NCI-H748 (cell line): ENCODE measurements around the gene SMG6.

Source experiments
- DNase-seq: peaks from one replicate; lab custom pipeline; 2025; ENCODE audit not compliant: unreplicated experiment; lab: John Stamatoyannopoulos, UW

SMG6 gene

DNA sequence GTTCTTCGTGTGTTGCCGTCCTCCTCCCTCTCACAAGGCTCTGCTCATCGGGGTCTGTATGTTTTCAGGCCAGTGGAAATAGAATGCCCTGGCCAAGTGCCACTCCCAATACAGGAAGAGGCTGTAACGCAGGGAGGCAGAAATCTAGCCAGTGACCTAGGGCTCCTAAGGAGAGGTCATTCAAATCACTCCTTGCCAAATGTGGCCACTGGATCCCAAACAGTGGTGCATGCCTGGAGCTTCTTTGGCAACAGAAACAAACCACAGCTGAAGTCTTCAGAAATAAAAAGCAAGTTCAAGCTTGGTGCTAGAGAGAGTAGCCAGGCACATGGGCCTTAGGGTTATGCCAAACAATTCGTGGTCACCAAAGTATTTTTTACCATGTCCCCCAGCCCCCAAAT lies 66.1 kb downstream of the SMG6 start:
- DNase-seq, result no peak

DNA sequence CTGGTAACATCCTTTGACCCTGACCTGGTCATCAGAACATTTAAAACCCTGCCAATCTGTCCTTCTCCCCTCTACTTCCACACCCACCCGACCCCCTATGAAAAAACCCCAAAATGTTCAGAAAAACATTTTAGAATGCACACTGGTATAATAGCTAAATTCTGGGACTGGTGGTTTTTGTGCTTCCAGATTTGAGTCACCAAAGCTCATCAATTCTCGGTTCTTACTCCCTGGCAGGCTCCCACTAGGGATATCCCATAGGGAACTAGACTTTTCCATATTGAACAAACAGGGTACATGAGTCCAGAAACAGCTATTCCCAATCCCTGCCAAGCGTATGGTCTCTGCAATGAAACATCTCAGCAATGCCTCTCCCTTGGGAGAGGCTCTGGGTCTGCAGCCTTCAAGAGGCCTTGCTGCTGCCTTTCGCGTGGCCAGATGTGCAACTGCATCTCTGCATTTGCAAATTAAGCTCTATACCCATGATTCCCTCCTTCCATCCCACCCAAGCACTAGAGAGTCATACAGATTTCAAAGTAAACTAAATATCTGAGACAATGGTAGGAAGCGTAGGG lies 67.7 kb downstream of the SMG6 start:
- DNase-seq, result no peak

- DNase-seq, result no peak
These were observed 68.3 kb downstream of the SMG6 start for GRCh38 chr17:2235265-2235664.

- no peak for DNase-seq
These were observed 70.1 kb downstream of the SMG6 start for GRCh38 chr17:2233441-2233947.

GRCh38 chr17:2232244-2232638 lies 71.3 kb downstream of the SMG6 start:
- DNase-seq, result no peak

DNA sequence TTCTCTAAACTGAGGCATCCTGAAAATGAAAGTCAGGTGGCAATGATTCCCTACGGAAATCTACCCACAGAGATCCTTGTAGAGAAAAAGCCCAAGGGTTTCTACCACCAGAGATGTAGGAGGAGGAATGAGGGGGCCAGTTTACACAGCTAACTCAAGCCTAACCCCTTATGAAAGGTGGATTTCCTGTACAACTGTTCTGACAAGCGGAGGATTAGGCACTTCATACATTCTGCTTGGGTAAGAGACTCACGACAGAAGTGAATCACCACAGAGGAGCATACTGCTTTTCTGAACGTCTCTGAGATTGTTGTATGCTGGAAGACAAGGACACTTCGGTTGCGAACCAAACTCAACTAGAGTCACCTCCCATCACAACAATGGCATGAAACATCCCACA lies 72.7 kb downstream of the SMG6 start:
- DNase-seq, result no peak

DNA sequence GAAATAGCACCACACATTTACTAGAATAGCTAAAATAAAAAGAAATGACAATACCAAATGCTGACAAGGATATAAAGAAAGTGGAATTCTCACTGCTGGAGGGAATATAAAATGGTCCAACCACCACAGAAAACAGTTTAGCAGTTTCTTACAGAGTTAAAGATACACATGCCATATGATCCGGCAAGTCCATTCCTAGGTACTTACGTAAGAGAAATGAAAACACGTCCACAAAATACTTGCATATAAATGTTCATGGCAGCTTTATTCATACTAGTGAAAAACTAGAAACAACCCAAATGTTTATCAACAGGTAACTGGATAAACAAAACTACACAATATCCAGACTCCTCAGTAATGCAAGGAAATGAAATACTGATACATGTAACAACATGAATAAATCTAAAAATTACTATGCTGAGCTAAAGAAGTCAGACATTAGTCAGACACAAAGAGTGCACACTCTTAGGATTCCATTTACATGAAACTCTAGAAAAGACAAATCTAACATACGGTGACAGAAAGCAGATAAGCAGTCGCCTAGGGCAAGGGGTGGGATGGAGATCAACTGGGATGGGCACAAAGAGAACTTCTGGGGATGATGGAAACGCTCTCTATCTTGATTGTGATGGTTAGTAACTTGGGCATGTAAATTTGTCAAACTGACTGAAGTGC lies 76.4 kb downstream of the SMG6 start:
- DNase-seq, result no peak

- no peak for DNase-seq
These were observed 80.0 kb downstream of the SMG6 start for GRCh38 chr17:2223617-2223927.

DNA sequence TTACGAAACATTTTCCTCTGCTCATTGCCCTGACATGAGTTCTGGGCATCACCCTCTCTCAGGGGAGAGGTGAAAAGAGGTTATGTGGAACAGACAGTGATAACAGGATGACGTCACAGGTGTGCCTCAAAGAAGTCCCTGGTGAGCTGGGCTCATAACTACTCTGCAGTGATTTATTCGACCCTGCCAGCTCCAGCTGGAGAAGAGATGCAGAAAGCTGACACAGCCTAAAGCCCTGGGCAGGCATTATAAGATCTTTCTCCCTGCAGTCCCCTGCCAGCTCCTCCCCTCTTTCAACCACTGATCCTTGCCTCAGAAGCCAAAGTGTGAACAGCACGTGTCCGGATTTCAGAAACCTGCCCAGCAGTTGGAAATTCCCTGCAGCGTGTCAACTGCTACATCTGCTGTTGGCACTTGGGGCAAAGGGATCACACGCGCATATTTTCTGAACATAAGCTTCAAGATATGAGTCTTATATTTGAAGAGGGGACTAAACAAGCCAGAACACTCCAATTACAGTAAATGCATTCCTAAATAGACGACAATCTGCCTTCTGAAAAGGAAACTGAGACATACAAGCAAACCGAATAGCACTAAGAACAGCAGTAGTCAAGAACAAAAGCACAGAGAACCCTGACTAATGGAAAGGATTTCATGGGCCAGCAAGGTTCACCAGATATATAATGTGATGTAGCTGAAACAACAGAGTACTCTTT lies 80.5 kb downstream of the SMG6 start:
- no peak for DNase-seq

DNA sequence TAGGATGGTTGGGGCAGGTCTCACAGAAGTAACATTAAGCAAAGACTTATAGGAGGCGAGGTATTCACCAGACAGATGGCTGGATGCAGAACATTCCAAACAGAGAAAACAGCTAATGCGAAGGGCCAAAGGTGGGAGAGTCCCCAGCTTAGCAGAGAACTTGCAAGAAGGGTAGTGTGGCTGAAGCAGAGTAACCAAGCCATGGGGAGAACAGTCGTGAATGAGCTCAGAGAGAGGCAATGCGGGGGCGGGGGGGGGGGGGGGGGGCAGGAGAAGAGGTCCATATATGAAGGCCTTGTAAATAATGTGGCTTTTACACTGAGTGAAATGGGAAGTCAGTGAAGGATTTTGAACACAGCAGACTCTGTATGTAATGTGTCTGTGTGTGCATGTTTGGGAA lies 81.3 kb downstream of the SMG6 start:
- DNase-seq, result no peak

DNA sequence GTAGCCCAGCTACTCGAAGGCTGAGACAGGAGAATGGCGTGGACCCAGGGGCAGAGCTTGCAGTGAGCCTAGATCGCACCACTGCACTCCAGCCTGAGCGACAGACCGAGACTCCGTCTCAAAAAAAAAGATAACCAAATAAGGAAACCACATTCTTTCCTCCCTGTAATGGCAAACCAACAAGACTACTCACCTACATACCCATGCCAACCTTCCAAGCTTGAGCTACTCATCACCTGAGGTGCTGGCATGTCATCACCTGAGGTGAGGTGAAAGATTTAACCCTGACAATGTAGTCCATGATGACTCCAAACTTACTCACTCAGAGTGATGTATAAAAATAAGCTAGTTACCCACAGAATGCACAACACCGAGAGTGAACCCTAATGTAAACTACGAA lies 85.2 kb downstream of the SMG6 start:
- no peak for DNase-seq

- no peak for DNase-seq
These were observed 87.8 kb downstream of the SMG6 start for GRCh38 chr17:2215616-2216364.

GRCh38 chr17:2214929-2215615 lies 88.5 kb downstream of the SMG6 start:
- no peak for DNase-seq

DNA sequence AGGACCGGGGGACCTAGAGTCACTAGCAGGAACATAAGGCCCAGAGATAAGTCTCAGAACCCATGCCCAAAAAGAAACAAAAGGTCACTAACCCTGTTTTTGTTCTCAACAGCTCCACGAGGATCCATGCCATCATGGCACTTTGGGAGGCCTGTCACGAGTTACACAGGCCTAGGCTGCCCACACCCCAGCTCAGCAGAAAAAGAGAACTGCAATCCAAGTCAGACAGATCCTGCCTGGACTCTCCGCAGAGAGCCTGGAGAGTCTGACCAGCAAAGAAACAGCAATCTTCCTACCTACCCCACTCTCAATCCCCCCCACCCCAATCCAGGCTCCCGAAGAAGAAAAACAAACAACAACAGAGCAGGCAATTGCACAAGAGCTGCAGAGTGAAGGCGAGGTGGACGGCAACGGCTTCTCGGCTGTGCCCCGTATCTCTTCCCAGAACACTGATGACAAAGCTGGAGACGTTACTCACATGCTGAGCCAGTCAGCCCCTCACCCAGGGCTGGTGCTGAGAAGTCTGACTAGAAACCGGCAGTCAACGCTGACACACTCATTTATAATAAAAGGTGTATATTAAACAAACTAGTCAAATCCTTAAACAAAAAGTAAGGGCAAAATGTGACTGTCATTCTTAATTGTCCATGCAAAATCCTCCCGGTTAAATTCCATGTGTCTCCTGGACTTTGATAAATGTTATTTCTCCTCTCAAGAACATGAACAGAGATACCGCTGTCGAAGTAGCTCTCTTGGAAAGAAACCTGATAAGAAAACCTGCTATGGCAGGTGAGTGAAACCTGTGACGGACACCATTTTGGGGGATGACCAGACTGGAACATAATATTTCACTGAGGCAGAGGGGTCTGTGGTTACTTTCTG lies 89.3 kb downstream of the SMG6 start:
- DNase-seq, result no peak

- DNase-seq, result no peak
These were observed 90.2 kb downstream of the SMG6 start for GRCh38 chr17:2213291-2213960.

DNA sequence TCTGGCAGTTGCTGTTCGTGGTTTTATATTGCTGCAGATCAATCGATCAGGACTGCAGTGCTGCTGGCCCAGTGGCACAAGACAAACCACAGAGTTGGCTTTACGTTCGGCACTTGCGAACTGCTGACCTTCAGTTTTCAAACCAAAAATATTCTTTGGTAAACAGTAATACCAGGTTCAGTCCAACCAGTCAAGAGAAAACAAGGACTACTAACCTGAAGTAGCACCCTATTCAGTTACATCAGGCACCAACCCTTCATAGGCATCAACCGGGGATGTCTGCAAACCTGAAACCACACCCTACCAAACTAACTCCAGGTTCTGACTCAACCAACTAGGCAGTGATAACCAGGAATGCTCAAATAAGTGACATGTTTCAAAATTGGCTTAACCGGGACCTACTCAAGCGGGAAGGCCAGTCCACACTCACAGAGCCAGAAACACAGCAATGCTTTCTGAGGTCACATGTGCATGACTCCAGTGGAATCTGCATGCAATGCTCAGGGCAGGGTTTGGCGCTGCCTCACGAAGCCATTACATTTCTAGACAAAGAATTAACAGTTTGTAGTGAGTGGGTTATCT lies 91.1 kb downstream of the SMG6 start:
- DNase-seq, result no peak

DNA sequence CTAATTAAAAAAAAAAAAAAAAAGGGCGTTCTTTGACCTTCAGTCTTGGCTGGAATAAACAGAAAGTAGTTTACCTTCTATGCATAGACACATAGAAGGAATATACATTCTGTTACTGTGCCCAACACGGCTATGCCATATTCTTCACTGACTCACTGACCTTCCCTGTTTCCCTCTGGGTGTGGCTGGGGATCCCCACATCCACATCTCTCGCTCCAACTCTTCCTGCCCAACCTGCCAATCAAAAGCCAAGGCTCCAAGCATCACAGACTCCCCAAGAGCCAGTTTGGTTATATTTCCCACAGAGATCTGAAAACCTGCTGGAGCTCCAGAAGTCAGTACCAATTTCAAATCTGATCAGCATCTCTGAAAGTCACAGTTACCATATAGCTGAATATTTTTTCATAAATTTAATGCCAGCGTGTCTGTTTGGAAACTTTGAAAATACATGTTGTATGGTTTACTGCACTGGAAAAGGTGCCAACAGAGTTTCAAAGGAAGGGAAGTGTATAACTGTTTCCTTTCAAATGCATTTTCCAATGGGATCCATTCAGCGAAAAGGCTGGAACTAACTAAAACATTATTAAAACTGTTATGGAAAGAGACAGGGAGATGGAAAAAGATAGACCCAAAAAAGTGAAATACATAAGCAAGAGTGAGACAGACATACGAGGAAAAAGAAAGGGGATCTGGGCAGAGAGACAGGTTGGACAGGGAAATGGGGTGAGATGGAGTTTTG lies 91.8 kb downstream of the SMG6 start:
- DNase-seq, result no peak

- no peak for DNase-seq
These were observed 92.9 kb downstream of the SMG6 start for GRCh38 chr17:2210726-2211125.
